ENCODE data around the gene ZNF557.

The ZNF557 gene

GRCh38 chr19:7074705-7075282 is 5.3 kb downstream of the ZNF557 start:
- no peak for DNase-seq (ENCODE audit: low read depth)

DNA sequence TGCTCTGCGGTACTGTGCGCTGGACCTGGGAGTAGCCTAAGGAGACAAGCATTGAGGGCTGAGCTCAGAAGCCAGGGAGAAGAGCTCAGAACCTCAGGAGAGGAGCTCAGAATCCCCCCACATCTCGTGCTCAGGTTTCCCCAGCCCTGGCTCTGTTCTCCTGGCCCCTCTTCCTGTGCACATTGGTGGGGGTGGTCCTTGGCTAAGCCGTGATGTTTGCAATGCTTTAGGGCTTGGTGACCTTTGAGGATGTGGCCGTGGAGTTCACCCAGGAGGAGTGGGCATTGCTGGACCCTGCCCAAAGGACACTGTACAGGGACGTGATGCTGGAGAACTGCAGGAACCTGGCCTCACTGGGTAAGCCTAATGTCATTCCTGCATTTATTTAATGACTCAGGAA is 6.6 kb downstream of the ZNF557 start:
- DNase-seq (ENCODE audit: low read depth): no peak

DNA sequence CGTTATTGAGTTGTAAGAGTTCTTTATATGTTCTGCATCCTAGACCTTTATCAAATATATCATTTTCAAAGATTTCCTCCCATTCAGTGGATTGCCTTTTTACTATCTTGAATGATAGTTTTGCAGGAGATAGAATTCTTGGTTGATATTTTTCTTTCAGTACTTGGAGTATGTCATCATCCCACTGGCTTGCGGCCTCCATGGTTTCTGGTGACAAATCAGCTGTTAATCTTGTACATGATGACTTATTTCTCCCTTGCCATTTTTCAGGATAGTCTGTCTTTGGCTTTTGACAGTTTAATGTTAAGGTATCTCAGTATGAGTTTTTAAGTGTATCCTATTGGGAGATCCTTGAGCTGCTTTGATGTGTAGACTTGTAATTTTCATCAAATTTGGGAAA is 8.5 kb downstream of the ZNF557 start:
- no peak for DNase-seq (ENCODE audit: low read depth)

DNA sequence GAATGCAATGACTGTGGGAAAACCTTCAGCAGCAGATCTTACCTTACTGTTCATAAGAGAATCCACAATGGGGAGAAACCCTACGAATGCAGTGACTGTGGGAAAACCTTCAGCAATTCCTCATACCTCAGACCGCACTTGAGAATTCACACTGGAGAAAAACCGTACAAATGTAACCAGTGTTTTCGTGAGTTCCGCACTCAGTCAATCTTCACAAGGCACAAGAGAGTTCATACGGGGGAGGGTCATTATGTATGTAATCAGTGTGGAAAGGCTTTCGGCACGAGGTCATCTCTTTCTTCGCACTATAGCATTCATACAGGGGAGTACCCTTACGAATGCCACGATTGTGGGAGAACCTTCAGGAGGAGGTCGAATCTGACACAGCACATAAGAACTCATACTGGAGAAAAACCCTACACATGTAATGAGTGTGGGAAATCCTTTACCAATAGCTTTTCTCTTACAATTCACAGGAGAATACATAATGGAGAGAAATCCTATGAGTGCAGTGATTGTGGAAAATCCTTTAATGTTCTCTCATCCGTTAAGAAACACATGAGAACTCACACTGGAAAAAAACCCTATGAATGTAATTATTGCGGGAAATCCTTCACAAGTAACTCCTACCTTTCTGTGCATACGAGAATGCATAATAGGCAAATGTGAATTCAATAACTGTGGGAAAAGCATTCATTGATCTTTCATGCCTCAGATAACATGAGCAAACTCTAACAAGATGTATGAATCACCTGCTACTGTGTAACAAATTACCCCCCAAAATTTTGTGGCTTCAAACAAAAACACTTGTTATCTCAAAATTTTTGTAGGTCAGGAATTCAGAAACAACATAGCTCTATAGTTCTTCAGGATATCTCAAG is 13.8 kb downstream of the ZNF557 start:
- peak; percentile 33 for DNase-seq (ENCODE audit: low read depth)

- DNase-seq (ENCODE audit: low read depth): no peak
Observed at GRCh38 chr19:7088999-7089398, 19.5 kb downstream of the ZNF557 start.

GRCh38 chr19:7098096-7098495 is 28.6 kb downstream of the ZNF557 start:
- DNase-seq (ENCODE audit: low read depth): no peak

- DNase-seq (ENCODE audit: low read depth): peak; percentile 94
Observed at GRCh38 chr19:7098701-7099596, 29.4 kb downstream of the ZNF557 start.

- DNase-seq (ENCODE audit: low read depth): no peak
Observed at GRCh38 chr19:7099597-7099921, 30.1 kb downstream of the ZNF557 start.

DNA sequence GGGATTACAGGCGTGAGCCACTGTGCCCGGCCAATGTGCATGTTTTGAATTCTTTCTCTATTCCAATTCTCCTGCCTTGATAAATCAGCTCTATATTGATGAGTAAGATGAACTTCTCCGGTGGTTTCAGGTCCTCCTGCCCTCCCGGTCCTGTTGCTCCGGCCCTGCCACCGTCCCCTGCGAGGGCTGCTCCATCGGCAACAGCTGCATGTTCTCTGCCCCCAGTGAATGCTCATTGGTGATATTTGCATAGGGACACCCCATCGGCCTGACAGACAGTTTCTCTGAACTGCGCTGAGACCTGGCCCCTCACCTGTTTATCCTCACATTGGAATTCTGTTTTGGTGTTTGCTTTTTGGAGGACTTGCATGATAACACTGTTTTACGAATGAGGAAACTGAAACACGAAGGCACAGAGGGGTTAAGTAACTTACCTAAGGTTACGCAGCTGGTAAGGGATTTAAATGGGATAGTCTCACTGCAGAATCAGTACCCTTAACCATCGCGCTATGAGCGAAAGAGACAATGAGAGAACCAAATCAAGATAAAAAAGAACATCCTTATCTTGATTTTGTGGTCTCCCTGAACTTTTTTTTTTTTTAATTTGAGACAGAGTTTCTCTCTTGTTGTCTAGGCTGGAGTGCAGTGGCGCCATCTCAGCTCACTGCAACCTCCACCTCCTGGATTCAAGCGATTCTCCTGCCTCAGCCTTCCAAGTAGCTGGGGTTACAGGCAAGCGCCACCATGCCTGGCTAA is 32.2 kb downstream of the ZNF557 start:
- DNase-seq (ENCODE audit: low read depth): no peak

DNA sequence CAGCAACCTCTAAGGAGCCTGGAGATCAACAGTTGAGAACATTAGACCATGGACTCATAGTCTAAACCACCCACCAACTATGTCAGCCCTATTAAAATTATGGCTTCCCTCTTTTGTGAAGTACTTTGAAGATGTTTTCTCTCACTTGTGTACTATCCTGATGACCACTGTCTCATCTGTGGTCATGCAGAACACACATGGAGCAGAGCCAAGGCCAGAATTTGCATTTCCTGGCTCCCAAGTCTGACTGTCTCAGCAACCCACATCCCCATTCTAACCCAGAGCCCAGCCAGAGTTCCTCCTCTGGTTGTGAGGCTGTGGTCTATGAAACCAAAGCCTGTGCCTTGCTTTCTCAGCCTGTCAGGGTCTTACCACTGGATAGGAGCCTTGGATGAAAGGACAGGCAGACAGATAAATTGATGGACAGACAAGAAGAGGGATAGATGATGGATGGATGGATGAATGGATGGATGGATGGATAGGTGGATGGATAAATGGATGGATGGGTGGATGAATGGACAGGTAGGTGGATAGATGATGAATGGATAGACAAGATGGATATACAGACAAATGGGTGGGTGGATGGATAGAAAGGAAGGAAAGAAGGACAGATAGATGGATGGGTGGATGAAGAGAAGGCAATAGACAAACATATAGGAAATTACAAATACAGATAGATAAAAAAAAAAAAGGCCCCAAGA is 35.4 kb downstream of the ZNF557 start:
- DNase-seq (ENCODE audit: low read depth): no peak

DNA sequence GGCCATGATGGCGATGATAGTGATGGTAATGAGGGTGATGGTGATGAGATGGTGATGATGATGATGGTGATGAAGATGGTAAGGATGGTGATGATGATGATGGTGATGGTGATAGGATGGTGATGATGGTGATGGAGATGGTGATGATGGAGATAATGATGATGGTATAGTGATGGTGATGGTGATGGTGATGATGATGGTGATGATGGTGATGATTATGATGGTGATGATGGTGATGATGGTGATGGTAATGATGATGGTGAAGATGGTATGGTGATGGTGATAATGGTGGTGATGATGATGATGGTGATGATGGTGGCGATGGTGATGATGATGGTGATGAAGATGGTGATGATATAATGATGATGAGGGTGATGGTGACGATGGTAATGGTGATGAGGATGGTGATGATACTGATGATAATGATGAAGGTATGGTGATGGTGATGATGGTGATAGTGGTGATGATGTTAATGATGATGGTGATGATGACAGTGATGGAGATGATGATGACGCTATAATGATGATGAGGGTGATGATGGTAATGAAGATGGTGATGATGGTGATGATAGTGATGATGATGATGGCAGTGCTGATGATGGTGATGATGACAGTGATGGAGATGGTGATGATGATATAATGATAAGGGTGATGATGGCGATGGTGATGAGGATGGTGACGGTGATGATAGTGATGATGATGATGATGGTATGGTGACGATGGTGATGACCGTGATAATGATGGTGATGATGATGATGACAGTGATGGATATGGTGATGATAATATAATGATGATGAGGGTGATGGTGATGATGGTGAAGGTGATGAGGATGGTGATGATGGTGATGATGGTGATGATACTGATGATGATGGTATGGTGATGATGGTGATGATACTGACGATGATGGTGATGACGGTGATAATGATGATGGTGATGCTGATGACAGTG is 37.5 kb downstream of the ZNF557 start:
- DNase-seq (ENCODE audit: low read depth): no peak

- DNase-seq (ENCODE audit: low read depth): peak; percentile 34
Observed at GRCh38 chr19:7109678-7110289, 40.3 kb downstream of the ZNF557 start.

GRCh38 chr19:7112675-7113074 is 43.2 kb downstream of the ZNF557 start:
- no peak for DNase-seq (ENCODE audit: low read depth)

GRCh38 chr19:7113233-7113632 is 43.7 kb downstream of the ZNF557 start:
- DNase-seq (ENCODE audit: low read depth): no peak

DNA sequence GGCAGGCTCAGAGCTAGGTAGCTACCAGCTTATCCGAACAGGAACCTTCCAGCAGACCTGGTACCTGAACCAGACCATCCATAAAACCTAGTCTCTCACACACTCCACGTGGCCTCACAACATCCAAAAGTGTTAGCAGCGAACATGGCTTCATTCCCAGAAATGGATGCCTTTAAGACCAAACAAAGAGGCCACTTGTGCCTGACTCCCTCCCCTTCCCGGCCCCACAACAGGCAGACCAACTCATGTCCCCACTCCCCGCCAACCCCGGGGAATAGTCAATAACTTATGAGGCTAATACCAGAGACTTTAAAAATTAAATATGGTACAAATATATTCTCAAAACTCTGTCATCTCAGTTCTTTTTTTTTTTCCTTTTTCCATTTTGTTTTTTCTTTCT is 46.2 kb downstream of the ZNF557 start:
- no peak for DNase-seq (ENCODE audit: low read depth)

DNA sequence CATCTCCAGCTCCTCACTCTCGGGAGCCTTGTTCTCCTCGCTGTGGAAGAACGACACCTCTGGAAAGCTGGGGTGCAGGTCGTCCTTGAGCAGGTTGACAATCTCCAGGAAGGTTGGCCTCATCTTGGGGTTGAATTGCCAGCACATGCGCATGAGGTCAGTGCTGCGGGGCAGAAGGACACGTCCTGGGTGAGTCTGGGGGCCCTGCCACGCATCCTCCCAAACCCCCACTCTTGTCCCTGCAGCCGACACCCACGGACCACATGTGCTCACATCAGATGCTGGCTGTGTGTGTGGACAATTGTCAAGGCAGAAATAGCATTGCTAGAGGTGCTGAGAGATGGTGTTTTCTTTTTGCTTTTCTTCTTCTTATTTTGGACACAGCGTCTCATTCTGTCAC is 47.7 kb downstream of the ZNF557 start:
- no peak for DNase-seq (ENCODE audit: low read depth)

DNA sequence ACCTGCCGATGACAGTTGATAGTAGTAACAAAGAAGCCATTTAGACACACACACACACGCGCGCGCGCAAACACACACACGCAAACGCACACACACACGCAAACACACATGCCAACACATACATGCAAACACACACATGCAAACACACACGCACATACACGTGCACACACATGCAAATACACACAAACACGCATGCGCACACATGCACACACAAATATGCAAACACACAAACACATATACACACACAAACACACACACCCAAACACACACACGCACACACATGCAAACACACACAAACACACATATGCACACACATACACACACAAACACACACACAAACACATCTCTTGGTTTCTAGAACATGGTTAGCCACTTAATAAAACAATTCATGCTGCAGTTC is 50.1 kb downstream of the ZNF557 start:
- DNase-seq (ENCODE audit: low read depth): no peak

- no peak for DNase-seq (ENCODE audit: low read depth)
Observed at GRCh38 chr19:7120499-7120898, 51.0 kb downstream of the ZNF557 start.

DNA sequence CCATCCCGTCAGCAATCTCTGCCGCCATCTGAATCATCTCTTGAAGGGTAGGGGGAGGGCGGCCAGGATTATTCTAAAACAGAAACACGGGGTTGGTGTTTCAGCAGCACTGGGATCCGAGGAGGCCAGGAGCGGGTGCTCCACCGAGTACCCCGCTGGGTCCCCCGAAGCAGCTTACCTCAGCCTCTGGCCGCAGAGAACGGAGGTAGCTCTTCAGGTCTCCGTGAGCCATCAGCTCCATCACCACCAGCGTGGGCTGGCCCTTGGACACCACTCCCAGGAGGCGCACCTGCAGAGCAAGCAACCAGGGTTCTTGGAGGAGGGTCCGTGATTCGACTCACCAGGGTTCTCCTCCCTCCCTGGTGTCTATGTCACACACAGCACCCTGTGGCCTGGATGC is 53.2 kb downstream of the ZNF557 start:
- DNase-seq (ENCODE audit: low read depth): no peak

GRCh38 chr19:7124782-7125181 is 55.3 kb downstream of the ZNF557 start:
- no peak for DNase-seq (ENCODE audit: low read depth)

All from EH (cell line).